ENCODE results near the gene BRIP1. TPM values are rescaled to one million over a fixed set of nuclear protein-coding genes. Genes with fewer than 3 reads are reported as not detected.
"Not testable (repeated sequence)": the region's sequence is repeated elsewhere in the genome, so short reads cannot be mapped to it uniquely, and the experiment has no call there.

The BRIP1 gene
- total RNA-seq, 1 donor, result 6.2 TPM

DNA sequence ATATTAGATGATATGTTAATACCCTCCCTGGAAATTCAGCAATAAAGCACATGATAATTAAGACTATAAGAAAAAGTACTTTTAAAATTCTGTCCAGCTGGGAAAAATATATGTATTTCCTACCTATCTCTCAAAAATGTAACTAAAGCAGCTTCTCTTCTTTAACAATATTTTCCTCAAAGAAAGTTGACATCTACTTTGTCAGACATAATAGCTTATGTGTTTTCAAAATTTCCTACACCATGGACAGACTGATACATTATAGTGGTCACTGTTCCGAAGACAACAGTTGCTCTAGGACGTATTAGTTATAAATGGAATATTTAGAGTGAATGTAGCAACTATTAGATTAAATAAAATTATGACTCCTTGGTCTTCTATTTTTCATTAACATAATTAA is 140.9 kb downstream of the BRIP1 start:
- DNase-seq (ENCODE audit: insufficient read length, low spot score, missing footprints), result no peak
- no peaks in the 10 kb centered on the region for H3K4me1 ChIP-seq (ENCODE audit: insufficient read depth, low read length)
- H2AFZ ChIP-seq (ENCODE audit: low read length), result no peak overlapping the region
- no peak overlapping the region for H3K4me2 ChIP-seq (ENCODE audit: insufficient read depth, low read length)
- no peaks in the 10 kb centered on the region for H3K27me3 ChIP-seq (ENCODE audit: insufficient read depth, low read length)
- no peaks in the 10 kb centered on the region for H3K79me2 ChIP-seq (ENCODE audit: insufficient read depth, low read length)
- H3K4me3 ChIP-seq (ENCODE audit: insufficient read depth, low read length), result no peak overlapping the region
- no peaks in the 10 kb centered on the region for H3K36me3 ChIP-seq (ENCODE audit: insufficient read depth, low read length)
- no peaks in the 10 kb centered on the region for H4K20me1 ChIP-seq (ENCODE audit: insufficient read depth, low read length)
- TF ChIP-seq, protein P1, sequence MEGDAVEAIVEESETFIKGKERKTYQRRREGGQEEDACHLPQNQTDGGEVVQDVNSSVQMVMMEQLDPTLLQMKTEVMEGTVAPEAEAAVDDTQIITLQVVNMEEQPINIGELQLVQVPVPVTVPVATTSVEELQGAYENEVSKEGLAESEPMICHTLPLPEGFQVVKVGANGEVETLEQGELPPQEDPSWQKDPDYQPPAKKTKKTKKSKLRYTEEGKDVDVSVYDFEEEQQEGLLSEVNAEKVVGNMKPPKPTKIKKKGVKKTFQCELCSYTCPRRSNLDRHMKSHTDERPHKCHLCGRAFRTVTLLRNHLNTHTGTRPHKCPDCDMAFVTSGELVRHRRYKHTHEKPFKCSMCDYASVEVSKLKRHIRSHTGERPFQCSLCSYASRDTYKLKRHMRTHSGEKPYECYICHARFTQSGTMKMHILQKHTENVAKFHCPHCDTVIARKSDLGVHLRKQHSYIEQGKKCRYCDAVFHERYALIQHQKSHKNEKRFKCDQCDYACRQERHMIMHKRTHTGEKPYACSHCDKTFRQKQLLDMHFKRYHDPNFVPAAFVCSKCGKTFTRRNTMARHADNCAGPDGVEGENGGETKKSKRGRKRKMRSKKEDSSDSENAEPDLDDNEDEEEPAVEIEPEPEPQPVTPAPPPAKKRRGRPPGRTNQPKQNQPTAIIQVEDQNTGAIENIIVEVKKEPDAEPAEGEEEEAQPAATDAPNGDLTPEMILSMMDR (IDR thresholded peaks at IDR 0.05; ENCODE audit: extremely low read depth, low read depth, low read length), result no peak
- no peak overlapping the region for H3K27ac ChIP-seq (ENCODE audit: low read depth, low read length)
- peaks cover 2% of the 10 kb centered on the region for H3K9me3 ChIP-seq (ENCODE audit: low read depth, low read length)

DNA sequence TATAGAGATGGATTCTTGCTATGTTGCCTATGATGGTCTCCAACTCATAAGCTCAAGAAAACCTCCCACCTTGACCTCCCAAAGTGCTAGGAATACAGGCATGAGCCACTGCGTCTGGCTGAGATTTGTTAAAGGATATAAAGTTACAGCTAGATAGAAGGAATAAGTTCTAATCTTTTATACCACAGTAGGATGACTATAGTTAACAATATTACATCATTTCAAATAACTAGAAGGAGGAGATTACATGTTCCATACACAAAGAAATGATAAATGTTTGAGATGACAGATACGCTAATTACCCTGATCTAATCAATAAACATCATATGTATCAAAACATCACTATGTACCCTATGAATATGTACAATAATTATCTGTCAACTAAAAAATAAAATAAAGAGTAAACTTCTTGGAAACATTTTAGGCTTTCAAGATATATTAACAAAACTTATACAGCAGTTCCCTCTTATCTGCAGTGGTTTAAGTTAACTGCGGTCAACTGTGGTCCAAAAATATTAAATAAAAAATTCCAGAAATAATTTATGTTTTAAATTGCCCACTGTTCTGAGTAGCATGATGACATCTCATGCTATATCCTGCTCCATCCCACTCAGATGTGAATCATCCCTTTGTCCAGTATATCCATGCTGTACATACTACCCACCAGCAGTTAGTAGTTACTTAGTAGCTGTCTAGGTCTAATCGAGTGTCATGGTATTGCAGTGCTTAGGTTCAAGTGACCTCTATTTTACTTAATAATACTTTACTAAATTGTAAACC is 143.1 kb downstream of the BRIP1 start:
- no peaks in the 10 kb centered on the region for H3K27me3 ChIP-seq (ENCODE audit: insufficient read depth, low read length)
- no peak overlapping the region for H3K4me3 ChIP-seq (ENCODE audit: insufficient read depth, low read length)
- H3K4me1 ChIP-seq (ENCODE audit: insufficient read depth, low read length), result no peaks in the 10 kb centered on the region
- no peaks in the 10 kb centered on the region for H3K79me2 ChIP-seq (ENCODE audit: insufficient read depth, low read length)
- H3K4me2 ChIP-seq (ENCODE audit: insufficient read depth, low read length), result no peak overlapping the region
- TF ChIP-seq, protein P1 (IDR thresholded peaks at IDR 0.05; ENCODE audit: extremely low read depth, low read depth, low read length), result no peak
- no peak overlapping the region for H2AFZ ChIP-seq (ENCODE audit: low read length)
- no peak overlapping the region for H3K27ac ChIP-seq (ENCODE audit: low read depth, low read length)
- H3K36me3 ChIP-seq (ENCODE audit: insufficient read depth, low read length), result no peaks in the 10 kb centered on the region
- H4K20me1 ChIP-seq (ENCODE audit: insufficient read depth, low read length), result no peaks in the 10 kb centered on the region
- peaks cover 2% of the 10 kb centered on the region for H3K9me3 ChIP-seq (ENCODE audit: low read depth, low read length)
- no peak for DNase-seq (ENCODE audit: insufficient read length, low spot score, missing footprints)

DNA sequence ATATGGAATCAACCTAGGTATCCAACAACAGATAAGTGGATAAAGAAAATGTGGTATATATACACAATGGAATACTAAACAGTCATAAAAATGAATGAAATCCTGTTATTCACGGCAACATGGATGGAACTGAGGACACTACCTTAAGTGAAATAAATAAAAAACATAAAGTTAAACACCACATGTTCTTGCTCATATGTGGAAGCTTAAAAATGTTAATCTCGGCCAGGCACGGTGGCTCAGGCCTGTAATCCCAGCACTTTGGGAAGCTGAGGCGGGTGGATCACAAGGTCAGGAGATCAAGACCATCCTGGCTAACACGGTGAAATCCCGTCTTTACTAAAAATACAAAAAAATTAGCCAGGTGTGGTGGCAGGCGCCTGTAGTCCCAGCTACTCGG is 144.1 kb downstream of the BRIP1 start:
- H3K79me2 ChIP-seq (ENCODE audit: insufficient read depth, low read length); H2AFZ ChIP-seq (ENCODE audit: low read length); H3K4me2 ChIP-seq (ENCODE audit: insufficient read depth, low read length); H3K27ac ChIP-seq (ENCODE audit: low read depth, low read length); H3K9me3 ChIP-seq (ENCODE audit: low read depth, low read length); H3K27me3 ChIP-seq (ENCODE audit: insufficient read depth, low read length); H3K4me1 ChIP-seq (ENCODE audit: insufficient read depth, low read length); DNase-seq (ENCODE audit: insufficient read length, low spot score, missing footprints); H3K36me3 ChIP-seq (ENCODE audit: insufficient read depth, low read length); H4K20me1 ChIP-seq (ENCODE audit: insufficient read depth, low read length); H3K4me3 ChIP-seq (ENCODE audit: insufficient read depth, low read length): not testable (repeated sequence)

DNA sequence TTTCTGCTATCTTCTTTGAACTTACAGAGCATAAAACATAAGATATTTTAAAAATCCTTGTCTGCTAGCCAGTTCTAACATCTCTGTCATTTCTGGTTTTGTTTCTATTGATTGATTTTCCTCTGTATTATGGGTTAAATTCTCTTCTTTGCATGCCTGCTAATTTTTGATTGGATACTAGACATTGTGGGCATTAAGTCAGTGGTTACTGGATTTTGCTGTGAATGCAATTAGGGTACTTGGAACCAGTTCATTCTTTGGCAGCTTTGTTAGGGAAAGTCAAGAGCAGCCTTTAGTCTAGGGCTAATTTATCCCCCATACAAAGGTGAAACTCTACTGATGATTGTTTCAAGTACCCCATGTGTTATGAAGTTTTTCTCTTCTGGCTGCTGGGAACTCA is 145.3 kb downstream of the BRIP1 start:
- Histone ChIP-seq H3K9me3 (ENCODE audit: low read depth, low read length) (peaks cover 2% of the 10 kb centered on the region), H4K20me1 (ENCODE audit: insufficient read depth, low read length) (no peaks in the 10 kb centered on the region), H3K4me3 (ENCODE audit: insufficient read depth, low read length) (no peak overlapping the region), H3K36me3 (ENCODE audit: insufficient read depth, low read length) (no peaks in the 10 kb centered on the region), H2AFZ (ENCODE audit: low read length) (no peak overlapping the region), H3K4me2 (ENCODE audit: insufficient read depth, low read length) (no peak overlapping the region), H3K79me2 (ENCODE audit: insufficient read depth, low read length) (no peaks in the 10 kb centered on the region), H3K4me1 (ENCODE audit: insufficient read depth, low read length) (no peaks in the 10 kb centered on the region), H3K27me3 (ENCODE audit: insufficient read depth, low read length) (no peaks in the 10 kb centered on the region), H3K27ac (ENCODE audit: low read depth, low read length) (no peak overlapping the region)
- TF ChIP-seq, protein P1 (IDR thresholded peaks at IDR 0.05; ENCODE audit: extremely low read depth, low read depth, low read length), result no peak
- no peak for DNase-seq (ENCODE audit: insufficient read length, low spot score, missing footprints)
